Right hindlimb (tissue), 1 donor: ENCODE data around the gene PATZ1.
"Not testable (repeated sequence)": the region's sequence is repeated elsewhere in the genome, so short reads cannot be mapped to it uniquely, and the experiment has no call there.

Source experiments
- DNase-seq: peaks from one replicate; pipeline ENCODE4 v3.0.0-alpha.2; 2018

PATZ1 gene, protein sequence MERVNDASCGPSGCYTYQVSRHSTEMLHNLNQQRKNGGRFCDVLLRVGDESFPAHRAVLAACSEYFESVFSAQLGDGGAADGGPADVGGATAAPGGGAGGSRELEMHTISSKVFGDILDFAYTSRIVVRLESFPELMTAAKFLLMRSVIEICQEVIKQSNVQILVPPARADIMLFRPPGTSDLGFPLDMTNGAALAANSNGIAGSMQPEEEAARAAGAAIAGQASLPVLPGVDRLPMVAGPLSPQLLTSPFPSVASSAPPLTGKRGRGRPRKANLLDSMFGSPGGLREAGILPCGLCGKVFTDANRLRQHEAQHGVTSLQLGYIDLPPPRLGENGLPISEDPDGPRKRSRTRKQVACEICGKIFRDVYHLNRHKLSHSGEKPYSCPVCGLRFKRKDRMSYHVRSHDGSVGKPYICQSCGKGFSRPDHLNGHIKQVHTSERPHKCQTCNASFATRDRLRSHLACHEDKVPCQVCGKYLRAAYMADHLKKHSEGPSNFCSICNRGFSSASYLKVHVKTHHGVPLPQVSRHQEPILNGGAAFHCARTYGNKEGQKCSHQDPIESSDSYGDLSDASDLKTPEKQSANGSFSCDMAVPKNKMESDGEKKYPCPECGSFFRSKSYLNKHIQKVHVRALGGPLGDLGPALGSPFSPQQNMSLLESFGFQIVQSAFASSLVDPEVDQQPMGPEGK

DNA sequence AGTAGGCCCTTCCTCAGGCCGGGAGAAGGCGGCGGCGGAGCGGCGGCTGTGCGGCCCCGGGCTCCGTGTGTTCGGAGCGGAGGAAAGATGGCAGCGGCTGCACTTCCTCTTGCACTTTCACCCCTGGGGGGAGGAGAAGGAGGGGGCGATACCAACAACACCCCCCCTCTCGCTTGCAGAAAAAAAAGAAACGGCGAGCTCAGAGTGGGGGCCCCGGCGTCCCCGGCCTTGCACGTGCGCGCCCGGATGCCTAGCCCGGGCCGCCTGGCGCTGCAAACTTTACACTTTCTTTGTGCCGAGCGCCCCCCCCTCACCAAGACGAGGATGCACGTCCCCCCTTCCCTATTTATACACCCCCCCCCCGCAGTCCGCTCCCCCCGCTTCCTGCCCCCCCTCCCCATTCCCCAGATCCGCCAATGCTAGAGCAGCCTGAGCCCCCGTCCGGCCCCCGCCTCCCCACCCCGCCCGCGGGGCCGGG is at the start of gene PATZ1:
Gene PATZ1 (minus strand): TSS at position 92 of the 478 bp plus-strand sequence. CDS start 744 bp downstream, outside the sequence.
- DNase-seq = peak; percentile 92

DNA sequence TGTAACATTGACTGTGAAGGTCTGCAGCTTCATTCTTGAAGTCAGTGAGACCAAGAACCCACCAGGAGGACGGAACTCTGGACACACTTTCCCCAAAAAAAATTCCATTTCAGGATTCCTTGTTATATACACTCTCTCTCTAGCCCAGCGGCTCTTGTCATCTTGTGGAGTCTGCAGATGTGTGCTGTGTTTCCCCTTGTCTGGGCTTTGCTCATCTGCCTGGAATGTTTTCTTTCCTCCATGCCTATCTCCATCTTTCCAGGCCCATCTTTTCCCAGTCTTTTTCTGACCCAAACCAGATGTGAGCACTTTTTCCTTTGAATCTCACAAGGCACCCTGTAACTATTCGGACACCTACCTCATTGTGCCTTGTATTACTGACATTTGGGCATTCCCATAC is 48.2 kb upstream of the PATZ1 start:
- no peak for DNase-seq

DNA sequence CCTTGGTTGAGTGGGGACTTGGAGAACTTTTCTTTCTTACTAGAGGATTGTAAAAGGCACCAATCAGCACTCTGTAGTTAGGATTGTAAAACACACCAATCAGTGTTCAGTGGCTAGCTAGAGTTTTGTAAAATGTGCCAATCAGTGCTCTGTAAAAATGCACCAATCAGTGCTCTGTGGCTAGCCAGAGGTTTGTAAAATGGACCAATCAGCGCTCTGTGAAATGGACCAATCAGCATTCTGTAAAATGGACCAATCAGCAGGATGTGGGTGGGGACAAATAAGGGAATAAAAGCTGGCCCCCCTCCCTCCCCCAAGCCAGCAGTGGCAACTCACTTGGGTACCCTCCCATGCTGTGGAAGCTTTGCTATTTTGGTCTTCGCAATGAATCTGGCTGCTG is 47.7 kb upstream of the PATZ1 start:
- DNase-seq = no peak

DNA sequence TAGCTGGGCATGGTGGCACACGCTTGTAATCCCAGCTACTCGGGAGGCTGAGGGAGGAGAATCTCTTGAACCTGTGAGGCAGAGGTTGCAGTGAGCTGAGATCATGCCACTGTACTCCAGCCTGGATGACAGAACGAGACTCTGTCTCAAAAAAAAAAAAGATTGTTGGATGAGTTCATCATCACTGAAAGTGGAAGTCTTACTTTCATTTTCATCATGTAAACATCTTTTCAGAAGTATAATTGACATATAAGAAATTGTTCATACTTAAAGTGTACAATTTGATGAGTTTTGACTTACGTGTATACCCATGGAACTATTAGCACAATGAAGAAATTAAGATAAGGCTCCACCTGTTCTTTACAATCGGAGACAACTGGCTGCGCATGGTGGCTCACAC is 32.5 kb upstream of the PATZ1 start:
- DNase-seq = not testable (repeated sequence)

DNA sequence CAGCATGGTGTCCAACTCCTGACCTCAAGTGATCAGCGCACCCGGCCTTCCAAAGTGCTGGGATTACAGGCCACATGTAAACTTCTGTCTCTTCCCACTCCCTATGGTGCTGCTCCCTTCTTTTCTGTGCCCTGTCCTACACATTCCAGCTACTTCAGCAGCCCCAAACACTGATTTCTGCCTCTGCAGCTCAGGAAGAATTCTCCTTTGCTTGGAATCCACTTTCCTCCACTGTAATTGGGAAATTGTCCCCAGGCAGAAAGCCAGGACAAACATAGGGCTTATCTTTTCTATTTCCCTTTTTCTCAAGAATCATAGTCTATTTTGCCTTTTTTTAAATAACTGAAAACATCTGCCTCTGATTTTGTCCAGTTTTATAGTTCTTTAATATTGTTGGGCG is 32.0 kb upstream of the PATZ1 start:
- DNase-seq = no peak

DNA sequence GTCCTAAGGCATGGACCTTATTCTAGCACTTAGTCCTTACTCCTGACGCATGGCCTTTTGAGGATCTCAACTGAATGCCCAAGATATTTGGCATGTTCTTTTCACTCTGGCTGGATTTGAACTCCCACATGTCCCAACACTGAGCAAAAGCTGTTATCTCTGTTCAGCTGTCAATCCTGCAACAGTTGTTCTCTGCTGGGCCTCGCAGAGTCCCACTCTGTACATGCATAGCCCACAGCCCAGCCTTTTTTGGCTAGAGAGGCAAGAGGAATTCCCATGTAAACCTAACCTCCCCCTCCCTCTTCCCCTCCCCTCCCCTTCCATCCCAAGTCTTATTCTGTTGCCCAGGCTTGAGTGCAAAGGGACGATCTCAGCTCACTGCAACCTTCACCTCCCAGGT is 31.5 kb upstream of the PATZ1 start:
- DNase-seq = no peak

DNA sequence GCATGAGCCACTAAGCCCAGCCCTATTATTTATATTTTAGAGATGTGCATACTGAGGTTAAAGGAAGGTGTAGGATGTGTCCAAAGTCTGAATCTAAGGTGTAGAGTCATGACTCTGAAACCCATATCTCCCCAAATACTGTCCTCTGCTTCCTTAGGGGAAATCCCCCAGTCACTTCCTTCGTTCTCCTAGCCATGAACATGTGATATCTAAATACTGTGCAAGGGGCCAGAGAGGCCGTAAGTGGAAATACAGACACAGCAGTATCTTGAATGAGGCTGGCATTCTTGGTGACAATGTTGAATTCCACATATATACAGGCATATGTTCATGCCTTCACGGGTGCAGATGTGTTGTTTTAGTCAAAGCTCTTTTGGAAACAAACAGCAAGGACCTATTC is 21.3 kb upstream of the PATZ1 start:
- no peak for DNase-seq

DNA sequence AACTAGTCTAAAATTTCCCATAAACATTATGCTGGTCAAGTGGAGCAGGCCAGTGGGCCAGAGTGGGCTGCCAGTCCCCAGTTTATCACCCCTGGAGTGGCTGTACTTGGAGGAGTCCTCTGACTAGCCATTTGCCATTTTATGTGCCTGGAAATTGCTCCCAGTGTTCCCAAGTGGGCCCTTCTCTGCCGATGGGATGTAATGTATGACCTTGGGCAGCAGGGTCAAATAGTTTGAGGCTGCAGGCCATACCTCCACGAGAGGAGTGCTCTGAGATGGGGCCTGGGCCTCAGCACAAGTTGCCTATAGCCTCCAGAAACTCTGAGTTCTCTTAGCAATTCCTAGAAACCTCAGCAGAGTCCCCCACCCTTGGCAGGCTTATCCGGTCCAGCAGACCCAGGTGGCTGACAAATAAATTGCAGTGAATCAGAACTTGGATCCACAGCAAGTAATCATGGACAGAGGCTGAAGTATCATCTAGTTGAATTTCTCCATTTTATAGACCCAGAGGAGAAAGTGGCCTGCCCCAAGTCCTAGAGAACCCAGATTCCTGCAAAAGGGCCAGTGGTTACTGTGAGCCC is 17.8 kb upstream of the PATZ1 start:
- DNase-seq = peak; percentile 46

DNA sequence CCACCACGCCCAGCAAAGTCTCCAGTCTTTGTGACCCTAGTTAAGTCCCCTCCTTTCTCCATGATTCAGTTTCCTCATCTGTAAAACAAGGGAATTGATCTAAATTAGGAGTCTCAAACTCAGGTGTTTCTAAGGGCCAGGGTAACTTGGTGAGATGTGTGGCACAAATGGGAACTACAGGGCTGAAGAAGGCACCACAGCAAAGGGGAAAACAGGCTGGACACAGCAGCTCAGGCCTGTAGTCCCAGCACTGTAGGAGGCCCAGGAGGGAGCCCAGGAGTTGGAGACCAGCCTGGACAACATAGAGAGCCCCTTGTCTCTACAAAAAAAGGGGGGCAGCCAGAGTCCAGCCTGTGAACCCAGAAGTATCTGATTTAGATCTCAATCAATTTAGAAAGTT is 15.6 kb upstream of the PATZ1 start:
- no peak for DNase-seq

DNA sequence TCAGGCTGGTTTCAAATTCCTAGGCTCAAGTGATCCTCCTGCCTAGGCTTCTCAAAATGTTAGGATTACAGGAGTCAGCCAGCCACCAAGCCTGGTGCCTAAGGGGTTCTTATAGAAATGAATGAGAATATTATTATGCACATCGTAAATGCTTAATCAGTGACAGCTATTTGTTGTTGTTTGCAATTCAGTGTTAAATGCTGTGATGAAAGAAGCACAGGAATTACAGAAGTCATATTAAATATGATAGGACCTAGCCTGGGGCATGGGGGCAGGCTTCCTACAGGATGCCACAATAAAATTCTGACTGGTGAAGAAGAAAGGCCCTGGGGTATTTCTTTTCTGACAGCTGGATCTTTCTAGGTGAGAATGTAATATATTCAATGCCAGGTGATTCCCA is 13.9 kb upstream of the PATZ1 start:
- no peak for DNase-seq

DNA sequence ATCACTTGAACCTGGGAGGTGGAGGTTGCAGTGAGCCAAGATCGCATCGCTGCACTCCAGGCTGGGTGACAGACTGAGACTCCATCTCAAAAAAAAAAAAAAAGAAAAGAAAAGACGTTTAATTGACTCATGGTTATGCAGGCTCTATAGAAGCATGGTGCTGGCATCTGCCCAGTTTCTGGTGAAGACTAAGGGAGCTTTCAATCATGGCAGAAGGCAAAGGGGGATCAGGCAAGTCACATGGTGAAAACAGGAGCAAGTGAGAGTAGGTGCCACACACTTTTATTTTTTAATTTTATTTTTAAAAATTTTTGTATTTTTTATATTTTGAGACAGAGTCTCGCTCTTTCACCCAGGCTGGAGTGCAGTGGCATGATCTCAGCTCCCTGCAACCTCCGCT is 8.4 kb upstream of the PATZ1 start:
- no peak for DNase-seq

DNA sequence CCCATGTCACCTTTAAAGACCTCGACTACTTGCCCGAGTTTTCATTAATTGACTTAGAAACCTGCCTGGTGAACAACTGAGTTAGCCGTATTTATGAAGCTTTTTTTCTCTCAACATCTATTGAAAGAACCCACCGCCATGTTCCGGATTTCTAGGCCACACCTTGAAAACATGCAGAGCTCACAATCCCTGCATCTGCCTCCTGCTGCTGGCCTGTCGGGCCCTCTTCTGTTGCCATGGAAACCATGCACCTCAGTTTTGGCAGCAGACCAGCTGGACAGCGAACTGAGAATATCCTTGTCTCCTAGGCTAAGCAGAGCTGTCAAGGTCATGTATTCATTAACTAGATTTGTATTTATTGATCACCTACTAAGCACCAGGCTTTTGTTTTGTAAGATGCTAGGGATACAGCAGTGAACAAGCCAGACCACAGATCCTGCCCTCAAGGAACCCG is 4.3 kb upstream of the PATZ1 start:
- DNase-seq = no peak

DNA sequence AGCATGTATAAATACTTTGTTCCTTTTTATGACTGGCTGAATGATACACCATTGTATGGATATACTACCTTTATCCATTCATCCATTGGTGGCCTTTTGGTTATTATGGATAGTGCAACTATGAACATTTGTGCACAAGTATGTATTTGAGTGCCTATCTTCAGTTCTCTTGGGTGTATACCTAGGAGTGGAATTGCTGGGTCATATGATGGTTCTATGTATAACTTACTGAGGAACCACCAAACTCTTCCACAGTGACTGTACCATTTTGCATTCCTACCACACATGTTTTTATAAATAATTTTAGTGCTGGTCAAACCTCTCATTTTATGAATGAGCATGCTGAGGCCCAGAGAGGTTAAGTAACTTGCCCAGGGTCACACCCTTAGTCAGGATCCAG is 3.8 kb upstream of the PATZ1 start:
- no peak for DNase-seq

DNA sequence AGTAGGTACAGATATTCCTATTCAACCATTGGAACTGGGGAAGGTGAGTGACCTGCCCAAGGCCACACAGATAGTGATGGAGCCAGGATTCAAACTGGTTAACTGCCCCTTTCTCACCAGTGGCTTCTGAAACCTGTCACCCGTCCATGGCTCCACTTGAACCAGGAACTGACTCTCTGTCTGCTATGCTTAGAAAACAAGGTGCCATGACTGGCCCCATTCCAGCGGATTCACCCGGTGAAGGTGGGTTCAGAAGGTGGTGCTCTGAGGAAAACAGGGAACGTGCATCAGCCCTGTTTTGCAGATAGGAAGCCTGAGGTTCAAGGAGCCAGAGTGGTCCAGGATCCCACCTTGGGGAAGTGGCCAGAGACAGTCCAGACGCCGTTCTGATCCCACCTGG is 2.6 kb upstream of the PATZ1 start:
- no peak for DNase-seq

DNA sequence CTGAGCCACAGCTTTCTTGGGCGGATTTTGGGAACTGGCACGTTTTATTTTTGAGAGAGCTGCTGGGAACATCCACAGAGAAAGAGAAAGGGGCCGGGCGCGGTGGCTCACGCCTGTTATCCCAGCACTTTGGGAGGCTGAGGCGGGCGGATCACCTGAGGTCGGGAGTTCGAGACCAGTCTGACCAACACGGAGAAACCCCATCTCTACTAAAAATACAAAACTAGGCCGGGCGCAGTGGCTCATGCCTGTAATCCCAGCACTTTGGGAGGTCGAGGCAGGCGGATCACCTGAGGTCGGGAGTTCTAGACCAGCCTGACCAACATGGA is 1.8 kb upstream of the PATZ1 start:
- not testable (repeated sequence) for DNase-seq

DNA sequence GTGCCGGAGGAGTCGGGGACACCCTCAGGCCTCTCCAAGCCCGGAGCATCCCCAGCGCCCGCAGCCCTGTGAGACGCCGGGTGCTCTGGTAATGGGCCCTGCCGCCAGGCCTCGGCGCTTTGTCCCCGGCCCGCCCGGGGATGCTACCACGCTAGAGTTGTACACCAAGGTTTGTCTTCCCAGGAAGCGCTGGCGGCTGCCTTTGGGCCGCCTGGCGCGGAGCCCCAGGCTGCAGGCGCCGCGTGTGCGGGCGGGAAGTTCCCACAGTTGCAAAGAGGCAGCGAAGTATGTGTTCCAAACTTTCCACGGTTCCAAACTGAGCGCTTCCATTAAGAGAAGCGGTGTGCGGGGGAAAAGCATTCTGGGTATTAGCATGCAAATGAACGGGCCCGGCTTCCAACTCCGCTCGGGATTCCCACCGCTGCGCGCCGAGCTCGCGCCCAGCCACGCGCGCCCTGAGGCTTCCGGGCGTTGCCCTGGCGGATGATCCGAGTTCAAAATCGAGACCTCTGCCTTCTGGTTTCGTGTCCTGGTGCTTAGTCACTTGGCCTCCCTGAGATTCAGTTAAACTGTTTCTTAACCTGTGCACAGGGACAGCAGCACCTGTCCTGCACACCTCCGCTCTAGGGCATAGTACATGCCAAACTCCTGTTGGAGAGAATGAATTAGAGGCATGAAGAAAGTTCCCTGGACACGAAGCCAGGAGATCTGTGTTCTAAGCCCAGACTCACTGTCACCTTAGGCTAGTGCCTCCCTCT is 1.3 kb upstream of the PATZ1 start:
- peak; percentile 76 for DNase-seq

DNA sequence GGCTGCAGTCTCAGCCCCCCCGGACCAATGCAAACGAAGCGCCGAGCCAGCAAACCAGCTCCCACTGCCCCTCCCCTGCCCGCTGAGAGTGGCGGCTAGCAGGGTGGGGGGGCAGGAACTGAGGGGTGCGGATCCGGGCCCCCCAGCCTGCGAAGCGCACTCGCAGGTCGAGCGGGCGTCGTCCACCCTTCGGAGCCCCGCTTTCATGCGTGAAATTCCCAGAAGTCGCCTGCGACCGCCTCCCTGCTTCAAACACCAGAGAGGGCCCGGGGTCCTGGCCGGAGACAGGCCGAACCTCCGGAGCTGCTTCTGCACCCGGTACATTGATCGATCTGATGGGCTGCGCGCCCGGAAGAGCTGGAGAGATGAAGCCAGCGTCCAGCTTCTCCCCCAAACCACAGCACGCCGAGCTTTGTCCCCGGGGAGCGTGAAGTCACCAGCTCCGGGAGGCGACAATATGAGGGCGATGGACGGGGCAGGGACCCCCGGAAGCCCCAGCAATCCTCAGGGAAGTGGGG is 646 bp upstream of the PATZ1 start:
- DNase-seq = no peak

DNA sequence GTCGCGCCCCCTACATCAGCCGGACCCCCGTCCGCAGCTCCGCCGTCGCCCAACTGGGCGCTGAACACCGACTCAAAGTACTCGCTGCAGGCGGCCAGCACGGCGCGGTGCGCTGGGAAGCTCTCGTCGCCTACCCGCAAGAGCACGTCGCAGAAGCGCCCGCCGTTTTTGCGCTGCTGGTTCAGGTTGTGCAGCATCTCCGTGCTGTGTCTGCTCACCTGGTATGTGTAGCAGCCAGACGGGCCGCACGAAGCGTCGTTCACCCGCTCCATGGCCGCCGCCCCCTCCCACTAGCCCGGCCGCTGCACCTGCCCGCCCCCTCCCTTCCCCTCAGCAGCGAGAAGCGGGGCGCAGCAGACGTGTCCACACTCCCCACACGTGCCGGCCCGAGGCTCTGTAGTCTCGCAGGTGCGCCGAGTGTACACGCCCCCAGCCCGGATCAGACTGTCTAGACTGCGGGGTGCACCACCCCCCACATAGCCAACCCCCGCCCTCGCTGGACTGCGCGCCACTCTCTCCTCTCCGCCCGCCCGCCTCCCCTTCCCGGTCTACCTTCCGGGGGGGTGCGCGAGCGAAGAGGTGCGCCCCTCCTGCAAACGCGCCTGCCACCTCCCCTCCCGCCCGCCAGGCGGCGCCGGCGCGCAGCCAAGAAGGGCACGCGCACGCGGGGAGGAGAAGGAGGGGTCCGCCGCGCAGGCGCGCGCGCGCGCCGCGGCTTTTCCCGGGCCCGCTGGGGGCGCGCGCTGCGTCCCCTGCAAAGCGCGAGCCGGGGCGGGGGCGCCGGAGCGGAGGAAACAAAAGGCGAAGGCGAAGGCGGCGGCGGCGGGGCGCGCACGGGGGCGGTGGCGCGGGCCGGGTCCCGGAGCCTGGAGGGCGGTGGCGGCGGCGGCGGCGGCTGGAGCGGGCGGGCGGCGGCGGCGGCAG is 553 bp downstream of the PATZ1 start:
- peak; percentile 90 for DNase-seq

DNA sequence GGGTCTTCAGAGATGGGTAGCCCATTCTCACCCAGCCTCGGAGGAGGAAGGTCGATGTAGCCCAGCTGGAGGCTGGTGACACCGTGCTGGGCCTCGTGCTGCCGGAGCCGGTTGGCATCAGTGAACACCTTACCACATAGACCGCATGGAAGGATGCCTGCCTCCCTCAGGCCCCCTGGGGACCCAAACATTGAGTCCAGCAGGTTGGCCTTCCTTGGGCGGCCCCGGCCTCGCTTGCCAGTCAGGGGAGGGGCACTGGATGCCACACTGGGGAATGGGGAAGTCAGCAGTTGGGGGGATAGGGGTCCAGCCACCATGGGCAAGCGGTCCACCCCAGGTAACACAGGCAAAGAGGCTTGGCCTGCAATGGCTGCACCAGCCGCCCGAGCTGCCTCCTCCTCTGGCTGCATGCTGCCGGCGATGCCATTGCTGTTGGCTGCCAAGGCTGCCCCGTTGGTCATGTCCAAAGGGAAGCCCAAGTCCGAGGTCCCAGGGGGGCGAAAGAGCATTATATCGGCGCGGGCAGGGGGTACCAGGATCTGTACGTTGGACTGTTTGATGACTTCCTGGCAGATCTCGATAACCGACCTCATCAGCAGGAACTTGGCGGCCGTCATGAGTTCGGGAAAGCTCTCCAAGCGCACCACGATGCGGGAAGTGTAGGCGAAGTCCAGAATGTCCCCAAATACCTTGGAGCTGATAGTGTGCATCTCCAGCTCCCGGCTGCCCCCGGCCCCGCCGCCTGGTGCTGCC is 1.4 kb downstream of the PATZ1 start:
- peak; percentile 60 for DNase-seq

DNA sequence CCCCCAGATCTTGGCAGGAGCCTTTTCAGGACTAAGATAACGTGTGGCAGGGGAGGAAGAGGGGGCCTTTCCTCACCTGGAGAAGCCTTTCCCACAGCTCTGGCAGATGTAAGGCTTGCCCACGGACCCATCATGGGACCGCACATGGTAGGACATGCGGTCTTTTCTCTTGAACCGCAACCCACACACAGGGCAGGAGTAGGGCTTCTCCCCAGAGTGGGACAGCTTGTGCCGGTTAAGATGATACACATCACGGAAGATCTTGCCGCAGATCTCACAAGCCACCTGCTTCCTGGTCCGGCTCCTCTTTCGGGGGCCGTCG is 1.9 kb downstream of the PATZ1 start:
- DNase-seq = no peak
